Measurements from ENCODE around the gene PTPN14. TPM values are rescaled to one million over a fixed set of nuclear protein-coding genes. Genes with fewer than 3 reads are reported as not detected.

PTPN14 gene
- polyA plus RNA-seq, 4 donors = 0.45 to 6.1 (median 3.2) TPM

- no peaks in the 10 kb centered on the region for H3K9me3 ChIP-seq (ENCODE audit: control insufficient read depth in 2 of 2, insufficient read depth in 1 of 2, low read depth in 1 of 2, low read length in 1 of 2)
- H3K27ac ChIP-seq (ENCODE audit: low read depth in 1 of 3, low read length in 2 of 3) = no peak overlapping the region
- H3K4me3 ChIP-seq (ENCODE audit: low read depth in 1 of 3, low read length in 3 of 3) = no peak overlapping the region
- DNase-seq (no peak), FAIRE-seq (no peak)
- H3K4me1 ChIP-seq (ENCODE audit: control insufficient read depth in 3 of 3, insufficient read depth in 2 of 3, low read depth in 1 of 3, low read length in 2 of 3) = no peaks in the 10 kb centered on the region
- H3K36me3 ChIP-seq (ENCODE audit: control insufficient read depth in 3 of 3, insufficient read depth in 2 of 3, low read depth in 1 of 3, low read length in 3 of 3) = no peaks in the 10 kb centered on the region
- no peaks in the 10 kb centered on the region for H3K27me3 ChIP-seq (ENCODE audit: control insufficient read depth in 3 of 3, insufficient read depth in 3 of 3, low read length in 3 of 3)
Measured at GRCh38 chr1:214563881-214564280, 12.5 kb upstream of the PTPN14 start.

DNA sequence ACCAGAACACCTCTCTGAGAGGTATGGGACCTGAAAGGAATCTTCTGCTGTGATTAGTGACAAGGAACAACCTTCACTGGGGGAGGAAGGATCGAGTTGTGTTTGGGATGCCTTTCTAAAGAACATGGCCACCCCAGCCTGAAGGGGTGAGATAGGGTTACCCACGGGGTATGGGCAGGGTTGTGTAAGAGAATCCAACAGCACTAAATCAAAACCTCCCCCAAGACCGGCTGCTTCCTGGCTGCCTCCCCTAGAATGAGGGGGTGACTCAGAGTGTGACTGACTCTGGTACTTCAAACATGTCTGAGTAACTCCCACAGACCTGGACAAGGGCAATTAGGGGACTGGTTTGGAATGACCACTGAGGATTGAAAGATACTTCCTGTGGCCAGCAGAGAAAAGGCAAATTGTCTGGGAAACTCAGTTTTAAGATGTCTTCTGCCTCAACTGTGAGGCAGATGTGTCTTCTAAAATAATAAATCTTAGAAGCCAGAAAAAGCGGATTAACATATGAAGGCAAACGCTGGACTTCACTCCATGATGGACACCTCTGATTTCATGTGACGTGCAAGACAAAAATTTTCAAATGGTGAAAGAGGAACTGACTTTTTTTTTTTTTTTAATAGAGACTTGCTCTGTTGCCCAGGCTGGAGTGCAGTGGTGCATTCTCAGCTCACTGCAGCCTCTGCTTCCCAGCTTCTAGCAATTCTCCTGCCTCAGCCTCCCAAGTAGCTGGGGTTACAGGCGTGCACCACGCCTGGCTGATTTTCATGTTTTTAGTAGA lies 6.7 kb upstream of the PTPN14 start:
- H3K4me3 ChIP-seq (ENCODE audit: low read depth in 1 of 3, low read length in 3 of 3) = no peak overlapping the region
- 57 to 73% (median 67%) methylated on average over 8 of the region's 8 CpGs for WGBS, 3 donors
- DNase-seq (no peak), FAIRE-seq (no peak)
- H3K27ac ChIP-seq (ENCODE audit: low read depth in 1 of 3, low read length in 2 of 3) = no peak overlapping the region
- no peaks in the 10 kb centered on the region for H3K9me3 ChIP-seq (ENCODE audit: control insufficient read depth in 2 of 2, insufficient read depth in 1 of 2, low read depth in 1 of 2, low read length in 1 of 2)
- no peaks in the 10 kb centered on the region for H3K4me1 ChIP-seq (ENCODE audit: control insufficient read depth in 3 of 3, insufficient read depth in 2 of 3, low read depth in 1 of 3, low read length in 2 of 3)
- H3K36me3 ChIP-seq (ENCODE audit: control insufficient read depth in 3 of 3, insufficient read depth in 2 of 3, low read depth in 1 of 3, low read length in 3 of 3) = no peaks in the 10 kb centered on the region
- H3K27me3 ChIP-seq (ENCODE audit: control insufficient read depth in 3 of 3, insufficient read depth in 3 of 3, low read length in 3 of 3) = no peaks in the 10 kb centered on the region

DNA sequence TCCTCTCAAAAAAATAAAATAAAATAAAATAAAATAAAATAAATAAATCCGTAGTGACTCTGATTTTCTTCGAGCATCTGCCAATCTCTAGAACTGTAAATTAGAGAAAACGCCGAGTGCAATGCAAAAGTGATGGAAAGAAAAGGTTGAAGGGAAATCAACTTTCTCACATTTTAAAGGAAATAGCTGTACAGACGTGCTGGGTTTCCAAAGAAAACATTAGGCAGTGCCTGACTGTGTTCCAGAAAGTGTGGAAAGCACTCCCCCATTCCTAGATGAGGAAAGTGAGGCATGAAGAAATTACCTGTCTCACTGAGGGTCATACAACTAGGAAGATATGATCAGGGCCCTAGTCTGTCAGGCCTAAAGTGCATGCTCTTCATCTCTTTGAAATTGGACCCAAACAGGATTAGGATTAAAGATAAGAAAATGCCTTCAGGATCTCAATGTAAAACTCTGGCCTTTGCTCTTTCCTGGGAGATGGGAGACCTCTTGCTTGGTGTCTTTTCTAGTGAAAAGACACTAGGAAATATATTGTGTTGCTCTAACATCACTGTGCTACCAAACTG lies 1.8 kb upstream of the PTPN14 start:
- H3K36me3 ChIP-seq (ENCODE audit: control insufficient read depth in 3 of 3, insufficient read depth in 2 of 3, low read depth in 1 of 3, low read length in 3 of 3) = no peaks in the 10 kb centered on the region
- no peak overlapping the region for H3K27ac ChIP-seq (ENCODE audit: low read depth in 1 of 3, low read length in 2 of 3)
- 78 to 87% (median 85%) methylated on average over 5 of the region's 5 CpGs for WGBS, 3 donors
- DNase-seq = no peak
- no peak overlapping the region for H3K4me3 ChIP-seq (ENCODE audit: low read depth in 1 of 3, low read length in 3 of 3)
- H3K27me3 ChIP-seq (ENCODE audit: control insufficient read depth in 3 of 3, insufficient read depth in 3 of 3, low read length in 3 of 3) = peaks cover 0 to 2% (median 0%) of the 10 kb centered on the region in 3 donors
- H3K4me1 ChIP-seq (ENCODE audit: control insufficient read depth in 3 of 3, insufficient read depth in 2 of 3, low read depth in 1 of 3, low read length in 2 of 3) = peaks cover 0 to 14% (median 0%) of the 10 kb centered on the region in 3 donors
- no peak for FAIRE-seq
- no peaks in the 10 kb centered on the region for H3K9me3 ChIP-seq (ENCODE audit: control insufficient read depth in 2 of 2, insufficient read depth in 1 of 2, low read depth in 1 of 2, low read length in 1 of 2)

DNA sequence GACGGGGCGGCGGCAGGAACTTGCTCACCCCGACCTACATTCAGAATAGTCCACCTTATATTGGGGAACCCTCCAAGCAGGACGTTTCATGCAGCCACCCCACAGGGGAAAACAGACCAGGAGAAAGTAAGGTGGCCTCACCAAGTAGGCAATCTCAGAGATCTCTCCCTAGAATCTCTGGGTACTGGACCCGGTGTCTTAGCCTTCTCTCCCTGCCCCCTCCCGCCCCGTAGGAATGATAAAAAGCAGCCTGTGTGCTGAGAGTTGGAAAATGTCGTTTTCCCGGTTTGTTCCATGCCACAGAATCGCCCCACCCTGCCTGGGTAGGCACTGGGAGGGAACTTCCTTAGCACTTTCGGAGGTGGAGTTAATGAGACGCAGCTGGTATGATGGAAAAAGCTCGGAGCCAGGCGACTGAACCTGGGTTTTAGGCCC lies 789 bp upstream of the PTPN14 start:
- no peak for FAIRE-seq
- WGBS, 3 donors = 2 to 3% (median 3%) methylated on average over 13 to 15 of the region's 15 CpGs
- Histone ChIP-seq H3K4me1 (ENCODE audit: control insufficient read depth in 3 of 3, insufficient read depth in 2 of 3, low read depth in 1 of 3, low read length in 2 of 3) (peaks cover 0 to 16% (median 0%) of the 10 kb centered on the region in 3 donors), H3K27ac (ENCODE audit: low read depth in 1 of 3, low read length in 2 of 3) (peak overlapping the region in 2 of 3 donors; percentile 97), H3K36me3 (ENCODE audit: control insufficient read depth in 3 of 3, insufficient read depth in 2 of 3, low read depth in 1 of 3, low read length in 3 of 3) (no peaks in the 10 kb centered on the region), H3K9me3 (ENCODE audit: control insufficient read depth in 2 of 2, insufficient read depth in 1 of 2, low read depth in 1 of 2, low read length in 1 of 2) (no peaks in the 10 kb centered on the region), H3K27me3 (ENCODE audit: control insufficient read depth in 3 of 3, insufficient read depth in 3 of 3, low read length in 3 of 3) (peaks cover 0 to 2% (median 0%) of the 10 kb centered on the region in 3 donors), H3K4me3 (ENCODE audit: low read depth in 1 of 3, low read length in 3 of 3) (peak overlapping the region; percentile 61 to 76 (median 67))
- DNase-seq = peak; percentile 72 to 89

GRCh38 chr1:214550857-214551435 lies 456 bp downstream of the PTPN14 start:
- no peaks in the 10 kb centered on the region for H3K36me3 ChIP-seq (ENCODE audit: control insufficient read depth in 3 of 3, insufficient read depth in 2 of 3, low read depth in 1 of 3, low read length in 3 of 3)
- peaks cover 0 to 19% (median 0%) of the 10 kb centered on the region in 3 donors for H3K4me1 ChIP-seq (ENCODE audit: control insufficient read depth in 3 of 3, insufficient read depth in 2 of 3, low read depth in 1 of 3, low read length in 2 of 3)
- peaks cover 0 to 2% (median 0%) of the 10 kb centered on the region in 3 donors for H3K27me3 ChIP-seq (ENCODE audit: control insufficient read depth in 3 of 3, insufficient read depth in 3 of 3, low read length in 3 of 3)
- no peaks in the 10 kb centered on the region for H3K9me3 ChIP-seq (ENCODE audit: control insufficient read depth in 2 of 2, insufficient read depth in 1 of 2, low read depth in 1 of 2, low read length in 1 of 2)
- H3K27ac ChIP-seq (ENCODE audit: low read depth in 1 of 3, low read length in 2 of 3) = peak overlapping the region in 2 of 3 donors; percentile 96 to 97
- WGBS, 3 donors = 1 to 4% (median 2%) methylated on average over 46 to 57 of the region's 57 CpGs
- FAIRE-seq (no peak), DNase-seq (peak; percentile 40 to 85)
- peak overlapping the region; percentile 61 to 93 (median 67) for H3K4me3 ChIP-seq (ENCODE audit: low read depth in 1 of 3, low read length in 3 of 3)

GRCh38 chr1:214550013-214550856 lies 1.2 kb downstream of the PTPN14 start:
- no peaks in the 10 kb centered on the region for H3K9me3 ChIP-seq (ENCODE audit: control insufficient read depth in 2 of 2, insufficient read depth in 1 of 2, low read depth in 1 of 2, low read length in 1 of 2)
- peak in 1 of 2 donors; percentile 37 for DNase-seq
- H3K27ac ChIP-seq (ENCODE audit: low read depth in 1 of 3, low read length in 2 of 3) = peak overlapping the region in 2 of 3 donors; percentile 96 to 97
- H3K4me3 ChIP-seq (ENCODE audit: low read depth in 1 of 3, low read length in 3 of 3) = peak overlapping the region; percentile 61 to 93 (median 67)
- peaks cover 0 to 2% (median 0%) of the 10 kb centered on the region in 3 donors for H3K27me3 ChIP-seq (ENCODE audit: control insufficient read depth in 3 of 3, insufficient read depth in 3 of 3, low read length in 3 of 3)
- no peaks in the 10 kb centered on the region for H3K36me3 ChIP-seq (ENCODE audit: control insufficient read depth in 3 of 3, insufficient read depth in 2 of 3, low read depth in 1 of 3, low read length in 3 of 3)
- WGBS, 3 donors = 34 to 59% (median 55%) methylated on average over 24 of the region's 24 CpGs
- FAIRE-seq = no peak
- H3K4me1 ChIP-seq (ENCODE audit: control insufficient read depth in 3 of 3, insufficient read depth in 2 of 3, low read depth in 1 of 3, low read length in 2 of 3) = peaks cover 0 to 19% (median 0%) of the 10 kb centered on the region in 3 donors

DNA sequence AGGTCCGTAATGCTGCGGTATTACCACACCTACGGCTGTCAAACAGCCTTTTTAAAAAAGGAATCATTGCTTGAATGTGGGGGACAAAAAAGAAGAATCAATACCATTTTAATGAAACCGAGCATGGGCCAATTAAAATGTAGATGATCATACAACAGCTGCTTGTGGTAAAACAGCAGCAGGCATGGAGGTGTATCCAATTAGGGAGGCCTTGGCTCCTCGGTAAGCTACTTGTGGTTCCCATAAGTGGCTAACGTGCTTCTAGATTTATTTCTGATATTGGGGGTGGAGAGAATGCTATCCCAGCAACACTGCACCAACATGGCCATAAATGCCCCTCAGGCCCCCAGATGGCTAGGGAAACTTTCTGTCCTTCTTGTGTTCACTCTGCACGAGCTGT lies 1.8 kb downstream of the PTPN14 start:
- Histone ChIP-seq H3K9me3 (ENCODE audit: control insufficient read depth in 2 of 2, insufficient read depth in 1 of 2, low read depth in 1 of 2, low read length in 1 of 2) (no peaks in the 10 kb centered on the region), H3K27ac (ENCODE audit: low read depth in 1 of 3, low read length in 2 of 3) (no peak overlapping the region), H3K36me3 (ENCODE audit: control insufficient read depth in 3 of 3, insufficient read depth in 2 of 3, low read depth in 1 of 3, low read length in 3 of 3) (no peaks in the 10 kb centered on the region), H3K4me3 (ENCODE audit: low read depth in 1 of 3, low read length in 3 of 3) (no peak overlapping the region), H3K27me3 (ENCODE audit: control insufficient read depth in 3 of 3, insufficient read depth in 3 of 3, low read length in 3 of 3) (peaks cover 0 to 2% (median 0%) of the 10 kb centered on the region in 3 donors), H3K4me1 (ENCODE audit: control insufficient read depth in 3 of 3, insufficient read depth in 2 of 3, low read depth in 1 of 3, low read length in 2 of 3) (peaks cover 0 to 19% (median 0%) of the 10 kb centered on the region in 3 donors)
- FAIRE-seq (no peak), DNase-seq (no peak)
- WGBS, 3 donors = 74 to 79% (median 78%) methylated on average over 7 of the region's 7 CpGs

DNA sequence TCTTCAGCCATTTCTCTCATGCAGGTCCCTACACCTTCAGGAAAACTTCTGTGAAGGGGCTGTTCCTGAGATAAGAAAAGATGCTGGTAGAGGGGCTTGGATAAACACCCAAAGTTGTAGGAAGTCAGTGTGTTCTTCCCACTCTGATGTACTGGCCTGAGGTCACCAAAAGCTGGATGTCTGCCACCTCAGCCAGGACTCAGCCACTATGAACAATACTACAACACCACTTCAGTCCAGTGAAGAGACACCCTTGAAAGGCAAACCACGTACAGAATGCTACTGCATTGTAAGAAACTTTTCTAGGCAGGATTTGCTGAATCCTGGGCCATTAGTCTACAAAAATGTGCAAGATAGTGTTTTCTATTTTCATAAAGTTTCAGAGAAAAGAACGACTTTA lies 2.4 kb downstream of the PTPN14 start:
- FAIRE-seq (no peak), DNase-seq (no peak)
- Histone ChIP-seq H3K9me3 (ENCODE audit: control insufficient read depth in 2 of 2, insufficient read depth in 1 of 2, low read depth in 1 of 2, low read length in 1 of 2) (no peaks in the 10 kb centered on the region), H3K4me3 (ENCODE audit: low read depth in 1 of 3, low read length in 3 of 3) (no peak overlapping the region), H3K36me3 (ENCODE audit: control insufficient read depth in 3 of 3, insufficient read depth in 2 of 3, low read depth in 1 of 3, low read length in 3 of 3) (peaks cover 0 to 2% (median 0%) of the 10 kb centered on the region in 3 donors), H3K4me1 (ENCODE audit: control insufficient read depth in 3 of 3, insufficient read depth in 2 of 3, low read depth in 1 of 3, low read length in 2 of 3) (peaks cover 0 to 19% (median 0%) of the 10 kb centered on the region in 3 donors), H3K27me3 (ENCODE audit: control insufficient read depth in 3 of 3, insufficient read depth in 3 of 3, low read length in 3 of 3) (peaks cover 0 to 2% (median 0%) of the 10 kb centered on the region in 3 donors), H3K27ac (ENCODE audit: low read depth in 1 of 3, low read length in 2 of 3) (no peak overlapping the region)
- 72 to 81% (median 77%) methylated on average over 2 of the region's 2 CpGs for WGBS, 3 donors

Measured in small intestine (tissue), 7 donors.